Testis (tissue), 2 donors: ENCODE measurements around the gene WIPF2.

ENCODE experiments used
- CTCF ChIP-seq, 3 experiments: fragments of 450-650 bp in 2 of 3; fragments of 200-600 bp in 1 of 3; sonication (generic) in 1 of 3; IDR thresholded peaks; one replicate each; pipeline ENCODE4 v1.5.1; 2016 to 2019; ENCODE audit warnings: antibody characterized with exemption in 3 of 3, mild to moderate bottlenecking in 2 of 3, moderate library complexity in 1 of 3
- POLR2A ChIP-seq: fragments of 450-650 bp; IDR thresholded peaks from one replicate; pipeline ENCODE4 v1.6.1; 2017; ENCODE audit warnings: antibody characterized with exemption, mild to moderate bottlenecking, moderate library complexity

GRCh38 chr17:40173778-40174135 lies 45.3 kb upstream of the WIPF2 start:
- TF ChIP-seq POLR2A (no peak), CTCF (IDR thresholded peaks at IDR 0.05) (no peak)
